Natural killer cell (primary cell): ENCODE measurements around the gene HEY2. TPM values are rescaled to one million over a fixed set of nuclear protein-coding genes. Genes with fewer than 3 reads are reported as not detected.

ENCODE experiments used
- ATAC-seq, 3 donors: fragments of 150-1000 bp in 2 of 3; fragments of 200-7000 bp in 1 of 3; cut with Tn5 transposase; 1 replicate in 1 of 3; 2 replicates in 2 of 3; pipeline ENCODE4 v1.10.0; 2021; ENCODE audit warnings: mild to moderate bottlenecking in 2 of 3, moderate library complexity in 2 of 3
- DNase-seq, 2 donors: peaks; one replicate each; pipeline versions ENCODE4 v3.0.0 to v3.0.0-alpha.2; 2013 to 2021; ENCODE audit warnings: mixed read lengths in 1 of 2
- H3K27ac ChIP-seq: one replicate; pipeline ENCODE4 v1.5.1; 2013; ENCODE audit warnings: mild to moderate bottlenecking, low read length
- H3K27me3 ChIP-seq: one replicate; pipeline ENCODE4 v1.6.1; 2013; ENCODE audit warnings: low read length; ENCODE audit not compliant: control insufficient read depth, insufficient read depth
- H3K36me3 ChIP-seq: one replicate; pipeline ENCODE4 v1.6.1; 2013; ENCODE audit warnings: low read length; ENCODE audit not compliant: control insufficient read depth, insufficient read depth
- H3K4me1 ChIP-seq: one replicate; pipeline ENCODE4 v1.6.1; 2013; ENCODE audit warnings: low read length; ENCODE audit not compliant: control insufficient read depth, insufficient read depth
- H3K4me3 ChIP-seq: one replicate; pipeline ENCODE4 v1.5.1; 2013; ENCODE audit warnings: low read length
- H3K9me3 ChIP-seq: one replicate; pipeline ENCODE4 v1.6.1; 2013; ENCODE audit warnings: low read length; ENCODE audit not compliant: control insufficient read depth, insufficient read depth
- H3K27ac Mint-ChIP-seq, 2 donors: one replicate each; pipeline ENCODE4 v1.8.0; 2022; ENCODE audit warnings: mild to moderate bottlenecking in 2 of 2, mixed read lengths in 2 of 2, moderate library complexity in 1 of 2
- H3K27me3 Mint-ChIP-seq, 2 donors: one replicate each; pipeline ENCODE4 v1.8.0; 2022; ENCODE audit warnings: low read depth in 2 of 2, mixed read lengths in 2 of 2
- H3K36me3 Mint-ChIP-seq: one replicate; pipeline ENCODE4 v1.8.0; 2022; ENCODE audit warnings: mixed read lengths
- H3K4me1 Mint-ChIP-seq, 2 donors: one replicate each; pipeline ENCODE4 v1.8.0; 2022; ENCODE audit warnings: mixed read lengths in 2 of 2
- H3K4me3 Mint-ChIP-seq: one replicate; pipeline ENCODE4 v1.8.0; 2022; ENCODE audit warnings: mild to moderate bottlenecking, moderate library complexity, mixed read lengths
- H3K9me3 Mint-ChIP-seq, 2 donors: one replicate each; pipeline ENCODE4 v1.8.0; 2022; ENCODE audit warnings: mixed read lengths in 2 of 2
- whole genome bisulfite sequencing: methylation state at CpG from one replicate; pipeline ENCODE4 v1.1.7; 2013; ENCODE audit warnings: missing lambda C conversion rate; ENCODE audit not compliant: insufficient coverage; 5-methylcytosine and 5-hydroxymethylcytosine counted together
- intact Hi-C: fragments of 100-400 bp; cut with micrococcal nuclease; formaldehyde crosslinking; loops from one replicate; pipeline ENCODE4 v1.14.2; 2022
- total RNA-seq, 4 donors: library from RNA; stranded (reverse); fragments of 120-200 nt in 1 of 4; gene quantifications; one replicate each; pipeline versions ENCODE4 v1.2.3 to v1.2.4, GENCODE V29; 2013 to 2022
- TF ChIP-seq, protein P1 (sequence below): fragments of 200-600 bp; IDR thresholded peaks from one replicate; pipeline ENCODE4 v1.8.0; 2022; ENCODE audit warnings: antibody characterized with exemption

HEY2 gene
- total RNA-seq, 3 donors from 2014 or later (not counting 1 experiment from before 2014, with no cell fraction given), result 0.66 to 0.93 (median 0.73) TPM

DNA sequence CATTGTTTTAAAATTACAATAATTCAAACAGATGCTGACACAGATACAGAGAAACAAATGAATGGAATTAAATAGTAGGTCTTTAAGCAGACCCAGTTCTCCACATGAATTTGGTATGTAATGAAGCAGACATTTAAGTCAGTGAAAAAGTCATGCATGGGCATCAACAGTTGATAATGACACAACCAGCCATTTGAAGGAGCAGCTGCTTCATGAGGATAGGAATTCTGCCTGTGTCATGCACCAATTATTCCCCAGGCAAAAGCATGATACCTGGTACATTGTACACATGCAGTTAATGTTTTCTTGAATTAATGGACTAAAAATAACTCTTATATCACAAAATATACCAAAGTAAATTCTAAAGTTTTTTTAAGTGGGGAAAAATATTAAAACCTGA lies 11.2 kb upstream of the HEY2 start:
- Histone ChIP-seq H3K9me3 (no peaks in the 10 kb centered on the region), H3K27me3 (peaks cover 10% of the 10 kb centered on the region), H3K36me3 (no peaks in the 10 kb centered on the region), H3K27ac (no peak overlapping the region), H3K4me1 (no peaks in the 10 kb centered on the region), H3K4me3 (no peak overlapping the region)
- no peak overlapping the region for H3K4me3 Mint-ChIP-seq
- H3K27me3 Mint-ChIP-seq, result peaks cover 43 to 61% of the 10 kb centered on the region in 2 donors
- no peaks in the 10 kb centered on the region for H3K36me3 Mint-ChIP-seq
- intact Hi-C loops, result no loop called here
- ATAC-seq (no peak), DNase-seq (no peak)
- no peak overlapping the region for H3K27ac Mint-ChIP-seq
- H3K9me3 Mint-ChIP-seq, result no peaks in the 10 kb centered on the region
- TF ChIP-seq, protein P1, sequence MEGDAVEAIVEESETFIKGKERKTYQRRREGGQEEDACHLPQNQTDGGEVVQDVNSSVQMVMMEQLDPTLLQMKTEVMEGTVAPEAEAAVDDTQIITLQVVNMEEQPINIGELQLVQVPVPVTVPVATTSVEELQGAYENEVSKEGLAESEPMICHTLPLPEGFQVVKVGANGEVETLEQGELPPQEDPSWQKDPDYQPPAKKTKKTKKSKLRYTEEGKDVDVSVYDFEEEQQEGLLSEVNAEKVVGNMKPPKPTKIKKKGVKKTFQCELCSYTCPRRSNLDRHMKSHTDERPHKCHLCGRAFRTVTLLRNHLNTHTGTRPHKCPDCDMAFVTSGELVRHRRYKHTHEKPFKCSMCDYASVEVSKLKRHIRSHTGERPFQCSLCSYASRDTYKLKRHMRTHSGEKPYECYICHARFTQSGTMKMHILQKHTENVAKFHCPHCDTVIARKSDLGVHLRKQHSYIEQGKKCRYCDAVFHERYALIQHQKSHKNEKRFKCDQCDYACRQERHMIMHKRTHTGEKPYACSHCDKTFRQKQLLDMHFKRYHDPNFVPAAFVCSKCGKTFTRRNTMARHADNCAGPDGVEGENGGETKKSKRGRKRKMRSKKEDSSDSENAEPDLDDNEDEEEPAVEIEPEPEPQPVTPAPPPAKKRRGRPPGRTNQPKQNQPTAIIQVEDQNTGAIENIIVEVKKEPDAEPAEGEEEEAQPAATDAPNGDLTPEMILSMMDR, result no peak
- no peaks in the 10 kb centered on the region for H3K4me1 Mint-ChIP-seq

DNA sequence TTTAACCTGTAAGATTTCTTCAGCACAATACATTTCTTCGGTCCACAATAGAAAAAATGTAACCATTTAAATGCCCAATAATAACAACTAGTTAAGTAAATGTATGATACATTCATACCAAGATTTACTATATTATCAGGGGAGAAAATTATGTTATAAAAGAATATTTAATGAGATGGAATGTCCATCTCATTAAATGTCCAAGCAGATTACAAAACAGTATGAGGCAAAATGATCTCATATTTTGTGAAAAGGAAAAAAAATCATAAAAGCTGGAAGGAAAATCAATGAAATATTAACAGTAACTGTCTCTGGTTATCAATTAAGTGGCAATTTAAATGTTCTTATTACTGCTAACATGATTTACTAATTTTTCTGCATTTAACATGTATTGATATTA lies 10.1 kb upstream of the HEY2 start:
- Mint-ChIP-seq H3K4me3 (no peak overlapping the region), H3K4me1 (no peaks in the 10 kb centered on the region), H3K27ac (no peak overlapping the region), H3K9me3 (no peaks in the 10 kb centered on the region), H3K27me3 (peaks cover 41 to 59% of the 10 kb centered on the region in 2 donors), H3K36me3 (no peaks in the 10 kb centered on the region)
- intact Hi-C loops, result no loop called here
- DNase-seq (no peak), ATAC-seq (no peak)
- TF ChIP-seq, protein P1, result no peak
- Histone ChIP-seq H3K36me3 (no peaks in the 10 kb centered on the region), H3K4me3 (no peak overlapping the region), H3K4me1 (no peaks in the 10 kb centered on the region), H3K9me3 (no peaks in the 10 kb centered on the region), H3K27ac (no peak overlapping the region), H3K27me3 (peaks cover 5% of the 10 kb centered on the region)
- no CpG with 5 or more reads among the region's 1 CpG for WGBS

- Histone ChIP-seq H3K27ac (no peak overlapping the region), H3K4me1 (no peaks in the 10 kb centered on the region), H3K36me3 (no peaks in the 10 kb centered on the region), H3K9me3 (no peaks in the 10 kb centered on the region), H3K4me3 (no peak overlapping the region), H3K27me3 (peaks cover 15% of the 10 kb centered on the region)
- Mint-ChIP-seq H3K9me3 (no peaks in the 10 kb centered on the region), H3K27ac (no peak overlapping the region), H3K4me1 (peaks cover 5 to 6% of the 10 kb centered on the region in 2 donors), H3K4me3 (no peak overlapping the region), H3K36me3 (no peaks in the 10 kb centered on the region), H3K27me3 (peaks cover 32 to 59% of the 10 kb centered on the region in 2 donors)
- TF ChIP-seq, protein P1, result no peak
- WGBS, result no CpG with 5 or more reads among the region's 2 CpGs
- intact Hi-C loops, result no loop called here
- ATAC-seq, result no peak
- no peak for DNase-seq
Measured at GRCh38 chr6:125741336-125741735, 8.1 kb upstream of the HEY2 start.

GRCh38 chr6:125742024-125742423 lies 7.4 kb upstream of the HEY2 start:
- Histone ChIP-seq H3K27ac (no peak overlapping the region), H3K4me1 (peaks cover 5% of the 10 kb centered on the region), H3K36me3 (no peaks in the 10 kb centered on the region), H3K27me3 (peaks cover 21% of the 10 kb centered on the region), H3K9me3 (no peaks in the 10 kb centered on the region), H3K4me3 (no peak overlapping the region)
- Mint-ChIP-seq H3K4me1 (peaks cover 12% of the 10 kb centered on the region in 2 donors), H3K27ac (no peak overlapping the region), H3K9me3 (no peaks in the 10 kb centered on the region), H3K27me3 (peaks cover 33 to 59% of the 10 kb centered on the region in 2 donors), H3K36me3 (peaks cover 7% of the 10 kb centered on the region), H3K4me3 (no peak overlapping the region)
- DNase-seq (no peak), ATAC-seq (no peak)
- TF ChIP-seq, protein P1, result no peak
- WGBS, result 92% methylated on average over 2 of the region's 2 CpGs
- intact Hi-C loops, result no loop called here
